Kasumi-1 (cell line): ENCODE data around the gene NCK2.
A peak's percentile ranks its signal among the peaks of the same experiment; 100 is the strongest.

ENCODE experiments used
- DNase-seq, 2 experiments: peaks; one replicate each; lab custom pipeline; 2025; lab: John Stamatoyannopoulos, UW

The NCK2 gene

GRCh38 chr2:105791229-105791628, 46.5 kb downstream of the NCK2 start:
- DNase-seq = no peak

- DNase-seq = no peak
These were observed 47.8 kb downstream of the NCK2 start for GRCh38 chr2:105792561-105792960.

DNA sequence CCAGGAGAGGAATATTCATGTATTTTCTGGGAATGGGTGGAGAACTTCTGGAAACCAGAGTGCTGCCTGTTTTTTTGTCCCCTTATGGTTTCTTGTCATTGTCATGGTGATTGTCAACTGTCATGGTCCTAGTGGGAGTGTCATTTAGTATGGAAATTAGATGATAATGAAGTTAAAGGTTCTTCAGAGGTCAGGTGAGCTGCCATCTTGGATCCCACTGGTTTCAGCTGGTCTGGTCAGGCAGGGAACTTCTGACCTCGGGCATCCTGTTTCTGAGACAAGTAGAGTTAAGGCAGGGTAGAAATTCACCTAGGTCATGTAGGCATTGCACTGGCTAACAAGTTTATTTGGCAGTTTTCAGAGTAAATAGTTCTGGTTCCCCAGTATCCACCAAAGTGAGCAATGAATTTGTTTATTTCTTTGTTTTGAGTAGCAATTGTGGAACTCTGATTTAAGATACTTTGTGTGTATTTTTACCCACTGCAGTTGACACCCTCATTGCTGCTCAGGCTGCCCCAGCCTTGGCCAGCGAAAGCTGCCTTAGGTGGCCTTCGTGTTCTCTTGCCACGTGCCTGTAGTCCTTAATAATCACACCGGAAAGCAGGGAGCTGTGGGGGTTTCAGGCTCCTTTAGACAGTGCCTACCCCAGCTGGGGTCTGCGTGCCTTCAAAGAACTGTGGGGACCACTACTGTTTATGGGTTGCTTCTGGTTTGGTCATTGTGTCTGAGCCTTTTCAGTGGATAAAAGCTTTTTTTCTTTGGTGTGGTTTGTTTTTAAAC, 48.7 kb downstream of the NCK2 start:
- DNase-seq = no peak

- no peak for DNase-seq
These were observed 50.3 kb downstream of the NCK2 start for GRCh38 chr2:105794926-105795574.

DNA sequence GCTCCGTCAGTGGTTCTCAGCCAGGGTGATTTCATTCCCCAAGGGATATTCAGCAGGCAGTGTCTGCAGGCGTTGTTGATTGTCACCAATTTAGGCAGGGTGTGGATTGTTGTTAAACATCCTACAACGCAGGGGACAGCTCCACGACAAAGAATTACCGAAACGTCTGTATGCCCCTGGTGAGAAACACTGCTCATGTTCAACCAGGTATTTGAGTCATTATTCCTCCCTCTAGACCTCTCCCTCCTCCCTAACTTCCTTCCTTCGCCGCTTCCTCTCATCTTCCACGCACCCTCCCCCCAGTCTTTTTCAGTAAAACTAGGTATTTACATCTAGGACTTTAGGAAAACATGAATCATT, 50.8 kb downstream of the NCK2 start:
- DNase-seq = peak; percentile 48 to 49

DNA sequence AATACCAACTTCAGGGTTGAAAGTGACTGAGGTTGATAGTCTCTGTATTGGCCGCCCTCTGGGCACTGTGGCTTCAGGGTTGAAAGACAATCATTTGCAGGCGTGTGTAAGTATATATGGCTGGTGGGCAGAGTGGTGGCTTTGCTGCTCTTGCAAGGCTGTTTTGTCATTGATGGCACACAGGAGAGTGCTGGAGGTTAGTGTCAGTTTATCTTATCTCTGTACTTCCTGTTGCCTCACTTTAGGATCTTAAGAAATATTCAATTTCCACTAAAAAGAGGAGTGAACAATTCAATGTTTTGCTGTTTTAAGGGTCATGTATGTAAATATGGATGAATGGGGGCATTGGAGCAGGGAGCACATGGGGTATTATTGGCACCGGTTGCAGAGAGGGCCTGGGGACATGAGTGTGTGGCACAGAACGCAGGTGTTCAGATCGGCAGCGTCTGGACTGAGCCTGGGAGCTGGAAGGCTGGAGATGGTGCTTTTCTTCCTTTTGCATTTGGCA, 51.5 kb downstream of the NCK2 start:
- peak; percentile 75 to 78 for DNase-seq

DNA sequence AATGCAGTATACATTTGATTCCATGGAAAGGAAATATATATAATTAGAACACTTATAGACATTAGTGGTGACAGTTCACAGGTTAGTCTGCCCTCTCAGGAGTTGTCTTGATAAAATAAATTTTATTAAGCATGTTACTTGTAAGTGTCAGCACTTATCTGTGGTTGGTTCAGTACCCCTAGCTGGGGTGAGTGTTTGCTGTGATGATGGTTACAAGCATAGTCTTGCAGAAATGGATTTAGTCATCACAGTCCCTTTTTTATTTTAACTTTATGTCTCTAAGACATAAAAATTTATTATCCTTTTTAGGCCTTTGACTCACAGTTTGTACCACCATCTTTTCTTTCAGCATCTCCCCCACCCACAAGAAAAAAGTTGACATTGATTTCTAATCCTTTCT, 52.1 kb downstream of the NCK2 start:
- DNase-seq = peak in 1 of 2 experiments; percentile 54

- peak; percentile 96 to 98 for DNase-seq
These were observed 52.6 kb downstream of the NCK2 start for GRCh38 chr2:105797298-105797819.

DNA sequence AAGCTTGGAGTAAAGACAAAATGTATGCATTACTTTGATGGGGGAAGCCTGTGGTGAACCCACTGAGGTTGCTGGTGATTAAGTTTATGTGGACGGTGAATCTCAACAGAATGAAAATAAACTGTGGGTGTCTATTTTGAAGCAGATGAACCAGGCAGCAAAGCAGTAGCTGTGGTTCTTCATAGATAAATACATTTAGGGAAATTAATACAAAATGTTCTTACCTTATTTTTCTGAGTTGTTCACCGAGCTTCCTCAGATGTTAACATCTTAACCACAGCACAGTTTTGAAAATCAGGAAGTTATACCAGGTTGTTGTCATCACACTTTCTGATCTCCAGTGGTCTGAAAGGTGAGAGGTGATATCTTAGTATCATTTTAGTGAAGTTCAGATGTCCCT, 53.9 kb downstream of the NCK2 start:
- peak; percentile 60 to 63 for DNase-seq

- peak; percentile 87 to 92 for DNase-seq
These were observed 55.5 kb downstream of the NCK2 start for GRCh38 chr2:105800036-105800713.

DNA sequence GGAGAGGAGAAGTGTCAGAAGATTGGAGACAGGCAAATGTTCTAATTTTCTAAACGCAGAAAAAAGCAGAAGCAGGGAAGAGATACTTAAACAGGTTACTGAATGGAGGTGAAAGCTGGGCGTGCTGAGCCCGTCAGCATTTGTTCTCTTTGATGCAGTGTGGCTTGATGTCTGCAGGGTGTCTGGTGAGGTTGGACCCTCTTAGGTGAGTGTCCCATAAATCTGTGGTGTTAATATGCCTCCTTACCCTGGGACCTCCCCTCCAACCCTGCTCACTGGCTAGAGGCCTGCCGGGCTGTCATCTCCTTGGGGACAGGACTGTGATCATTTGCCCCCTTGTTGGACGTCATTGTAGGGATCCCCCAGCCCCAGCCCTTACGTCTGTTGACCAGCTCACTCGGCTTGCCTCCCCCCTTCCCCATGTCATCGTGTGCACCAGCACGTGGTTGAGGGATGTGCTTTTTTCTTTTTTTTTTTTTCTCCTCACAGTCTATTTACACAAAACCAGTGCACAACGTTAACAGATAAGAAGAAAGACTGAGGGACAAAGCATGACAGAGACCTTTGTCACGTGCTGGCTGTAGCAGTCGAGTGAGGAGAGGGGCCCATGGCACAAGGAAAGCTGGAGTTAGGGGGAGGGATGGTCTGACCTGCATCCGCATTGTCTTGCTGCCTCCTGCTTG, 56.4 kb downstream of the NCK2 start:
- DNase-seq = peak in 1 of 2 experiments; percentile 46

DNA sequence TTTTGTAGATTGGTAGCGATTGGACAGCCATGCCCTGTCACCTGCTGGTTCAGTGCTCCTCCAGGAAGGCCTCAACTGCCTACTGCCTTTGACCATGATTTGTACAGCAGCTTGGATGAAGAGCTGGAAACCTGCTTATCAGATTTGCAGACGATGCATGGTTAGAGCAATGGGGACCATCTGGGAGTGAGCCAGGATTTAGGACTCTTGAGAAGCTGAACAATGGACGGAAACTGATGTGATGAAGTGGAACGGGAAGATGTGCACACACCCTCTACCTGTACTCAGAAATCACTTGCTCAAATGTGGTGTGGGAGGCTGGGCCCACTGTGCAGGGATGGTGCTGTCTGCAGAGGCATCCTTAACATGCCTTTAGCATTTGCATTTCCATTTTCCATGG, 57.2 kb downstream of the NCK2 start:
- no peak for DNase-seq

DNA sequence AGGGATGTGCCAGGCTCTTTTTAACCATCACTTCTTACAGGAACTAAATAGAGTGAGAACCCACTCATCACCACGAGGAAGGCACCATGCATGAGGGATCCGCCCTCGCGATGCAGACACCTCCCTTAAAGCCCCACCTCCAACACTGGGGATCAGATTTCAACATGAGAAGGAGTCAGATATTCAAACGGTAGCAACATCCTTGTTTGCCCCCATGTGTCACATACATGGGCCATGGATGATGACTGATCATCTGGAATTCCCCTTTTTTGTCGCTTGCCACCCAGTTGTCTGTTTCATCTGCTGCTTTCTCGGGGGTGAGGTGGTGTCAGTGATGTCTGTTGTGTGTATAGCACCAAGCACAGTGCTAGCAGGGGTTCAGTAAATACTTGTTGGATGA, 57.9 kb downstream of the NCK2 start:
- peak; percentile 28 to 67 for DNase-seq

GRCh38 chr2:105803337-105803736, 58.6 kb downstream of the NCK2 start:
- no peak for DNase-seq

DNA sequence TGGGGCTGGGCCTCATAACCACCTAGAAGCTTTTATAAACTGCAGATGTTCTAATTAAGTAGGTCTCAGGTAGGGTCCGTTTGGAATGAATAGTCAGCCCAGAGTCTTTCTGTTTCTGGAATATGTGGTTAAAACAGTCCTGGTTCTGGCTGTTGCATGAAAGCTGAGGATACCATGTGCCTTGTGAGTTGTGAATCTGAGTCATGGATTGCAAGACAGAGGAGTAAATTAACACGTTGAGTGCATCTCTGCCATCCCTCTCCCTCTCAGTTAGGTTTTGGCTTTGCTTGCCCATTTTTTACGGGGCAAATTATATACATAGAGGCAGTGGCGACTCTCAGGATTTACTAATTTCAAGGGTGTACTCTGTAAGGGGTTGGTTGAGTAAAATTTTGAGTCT, 59.1 kb downstream of the NCK2 start:
- no peak for DNase-seq

DNA sequence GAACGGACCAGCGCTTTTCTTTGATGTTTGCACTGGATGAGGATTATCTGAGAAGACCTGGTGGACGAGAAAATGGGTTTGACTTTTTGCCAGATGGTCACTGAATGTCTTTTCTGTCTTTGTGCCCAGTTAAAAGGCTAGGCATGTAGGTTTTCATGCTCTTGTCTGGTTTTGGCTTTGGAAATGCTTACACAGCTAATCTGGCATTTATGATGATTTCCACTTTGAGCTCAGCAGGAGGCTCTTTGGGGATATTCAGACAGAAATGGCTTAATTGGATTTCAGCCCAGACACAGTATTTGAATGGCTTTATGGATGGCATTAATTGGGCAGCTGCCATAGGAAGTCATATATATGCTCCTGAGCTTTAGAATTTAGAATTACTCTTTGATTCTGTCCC, 59.6 kb downstream of the NCK2 start:
- no peak for DNase-seq

DNA sequence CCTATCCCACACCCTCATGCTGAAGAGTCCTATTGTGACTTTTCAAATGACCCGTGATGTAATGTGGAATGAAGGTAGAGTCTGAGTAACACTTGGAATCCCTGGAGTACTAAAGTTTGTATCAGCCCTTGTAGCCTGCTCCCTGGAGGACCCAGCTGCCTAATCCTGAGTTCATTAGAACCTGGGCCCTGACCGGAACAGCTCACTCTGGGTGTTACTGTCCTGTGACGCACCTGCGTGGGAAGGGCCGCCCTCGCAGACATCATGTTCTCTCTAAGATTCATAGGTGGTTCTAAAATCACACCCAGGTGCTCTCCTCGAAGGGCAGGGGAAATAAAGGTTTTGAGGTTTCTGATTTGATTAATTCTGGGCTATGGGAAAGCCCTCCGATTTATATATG, 62.3 kb downstream of the NCK2 start:
- DNase-seq = no peak

DNA sequence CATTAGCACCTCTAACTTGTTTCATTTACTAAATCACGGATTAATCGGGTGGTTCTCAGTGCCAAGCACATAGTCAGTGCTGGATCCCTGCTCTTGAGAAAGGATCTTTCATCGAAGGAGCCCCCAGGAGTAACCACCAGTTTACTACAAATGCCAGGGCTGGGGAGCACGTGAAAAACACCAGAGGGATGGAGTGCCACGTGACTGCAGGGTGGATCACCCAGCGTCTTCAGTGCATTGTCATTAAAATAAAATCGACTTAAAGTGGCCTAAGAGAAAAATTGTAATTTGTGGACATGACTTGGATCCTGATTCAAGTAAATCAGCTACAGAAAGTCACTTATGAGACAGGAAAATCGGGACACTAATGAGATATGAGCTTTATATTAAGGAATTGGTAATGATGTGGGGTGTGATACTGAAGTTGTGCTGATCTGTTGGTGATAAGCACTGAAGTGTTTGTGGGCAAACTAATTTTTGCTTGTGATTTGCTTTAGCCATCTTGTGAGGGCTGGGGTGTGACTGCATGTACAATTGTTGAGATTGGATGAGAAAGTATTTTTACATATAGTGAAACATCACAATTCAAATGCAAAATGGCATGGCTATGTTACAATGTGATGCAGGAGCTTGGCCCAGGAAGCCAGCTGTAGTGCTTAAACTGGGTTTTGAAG, 63.8 kb downstream of the NCK2 start:
- no peak for DNase-seq

DNA sequence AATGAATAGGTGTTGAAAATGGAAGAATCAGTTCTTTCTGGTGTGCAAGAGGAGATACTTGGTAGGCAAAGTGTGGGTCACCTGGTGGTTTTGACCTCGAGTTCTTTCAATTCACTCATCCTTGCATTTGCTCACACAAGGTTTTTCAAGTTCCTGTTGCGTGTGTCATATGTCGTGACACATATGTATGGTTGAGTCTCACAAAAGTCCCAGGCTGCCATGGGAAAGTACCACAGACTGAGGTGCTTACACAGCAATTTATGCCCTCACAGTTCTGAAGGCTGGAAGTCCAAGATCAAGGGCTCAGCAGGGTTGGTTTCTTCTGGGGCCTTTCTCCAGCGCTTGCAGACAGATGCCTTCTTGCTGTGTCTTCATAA, 64.4 kb downstream of the NCK2 start:
- DNase-seq = no peak

- no peak for DNase-seq
These were observed 65.0 kb downstream of the NCK2 start for GRCh38 chr2:105809723-105810122.

GRCh38 chr2:105812180-105813044, 67.7 kb downstream of the NCK2 start:
- no peak for DNase-seq
